OCI-LY3 (cell line): ENCODE results near the gene MTHFR.

ENCODE experiments used
- H2AFZ ChIP-seq: fragments of 200-600, 300-600 bp; shearing (Covaris generic); 2 replicates; pipeline ENCODE4 v1.6.0; 2014; ENCODE audit warnings: antibody characterized with exemption, low read depth, low read length
- H3K27ac ChIP-seq: fragments of 200-600, 300-600 bp; sonication (generic); 2 replicates; pipeline ENCODE4 v1.5.1; 2014; ENCODE audit warnings: mild to moderate bottlenecking, low read length, moderate library complexity, mixed read lengths
- H3K27me3 ChIP-seq: fragments of 200-600, 300-600 bp; sonication (generic); 2 replicates; pipeline ENCODE4 v1.6.1; 2014; ENCODE audit warnings: low read depth, low read length, mixed read lengths
- H3K36me3 ChIP-seq: fragments of 200-600, 300-600 bp; sonication (generic); replicated peaks from 2 replicates; pipeline ENCODE3; 2014; ENCODE audit warnings: low read depth, low read length, mixed read lengths
- H3K4me1 ChIP-seq: fragments of 300-600, 200-600 bp; sonication (generic); 2 replicates; pipeline ENCODE4 v1.6.1; 2014; ENCODE audit warnings: low read length, mixed read lengths
- H3K4me2 ChIP-seq: fragments of 200-600, 300-600 bp; sonication (generic); 2 replicates; pipeline ENCODE4 v1.6.1; 2014; ENCODE audit warnings: low read length, mixed read lengths
- H3K4me3 ChIP-seq: fragments of 300-600, 200-600 bp; sonication (generic); 2 replicates; pipeline ENCODE4 v1.5.1; 2014; ENCODE audit warnings: antibody characterized with exemption, mild to moderate bottlenecking, low read length, moderate library complexity
- H3K79me2 ChIP-seq: fragments of 300-600, 200-600 bp; shearing (Covaris generic); 2 replicates; pipeline ENCODE4 v1.6.1; 2014; ENCODE audit warnings: mild to moderate bottlenecking, low read length, mixed read lengths
- H3K9ac ChIP-seq: fragments of 300-600, 200-600 bp; shearing (Covaris generic); 2 replicates; pipeline ENCODE4 v1.6.0; 2014; ENCODE audit warnings: mild to moderate bottlenecking, low read length, moderate library complexity
- H3K9me3 ChIP-seq: fragments of 200-600, 300-600 bp; shearing (Covaris generic); 2 replicates; pipeline ENCODE4 v1.6.1; 2014; ENCODE audit warnings: low read length, mixed read lengths; ENCODE audit not compliant: insufficient read depth
- H4K20me1 ChIP-seq: fragments of 200-600, 300-600 bp; sonication (generic); 2 replicates; pipeline ENCODE4 v1.6.1; 2016; ENCODE audit warnings: low read length, mixed read lengths; ENCODE audit not compliant: insufficient read depth
- EZH2phosphoT487 ChIP-seq: fragments of 200-600 bp; shearing (Covaris generic); IDR thresholded peaks from 2 replicates; pipeline ENCODE4 v1.6.1; 2018; ENCODE audit warnings: antibody characterized with exemption, mixed run types, low read depth
- TF ChIP-seq, protein P1 (sequence below): fragments of 200-600, 300-600 bp; sonication (generic); IDR thresholded peaks from 2 replicates; pipeline ENCODE4 v1.5.1; 2014; ENCODE audit warnings: antibody characterized with exemption, low read length, low read depth

MTHFR gene

DNA sequence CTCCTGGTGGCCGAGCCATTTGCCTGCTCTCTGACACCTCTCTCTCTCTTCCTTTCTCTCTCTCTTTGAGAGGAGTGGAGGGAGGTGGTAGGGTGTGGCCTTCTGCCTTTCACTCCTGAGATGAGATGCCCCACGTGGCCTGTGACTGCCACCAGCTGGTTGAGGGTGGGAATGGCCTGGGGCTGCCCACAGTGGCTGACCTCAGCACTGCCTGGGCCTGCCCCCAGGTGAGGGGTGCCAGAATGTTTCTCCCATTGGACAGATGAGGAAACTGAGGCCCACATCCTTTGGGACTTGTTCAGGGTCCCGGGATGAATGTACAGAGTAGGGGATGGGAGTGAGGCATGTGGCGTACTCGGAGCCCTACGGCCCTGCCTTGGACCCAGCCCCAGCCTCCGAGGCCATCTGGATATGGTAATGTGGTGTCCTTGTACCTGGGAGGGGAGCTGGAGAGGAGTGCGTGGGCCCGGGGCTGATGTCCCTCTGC, 56.5 kb downstream of the MTHFR start:
- no peaks in the 10 kb centered on the region for H4K20me1 ChIP-seq
- no peak overlapping the region for H3K27ac ChIP-seq
- no peaks in the 10 kb centered on the region for H3K79me2 ChIP-seq
- no peak overlapping the region for H3K9ac ChIP-seq
- no peak overlapping the region for H2AFZ ChIP-seq
- no peaks in the 10 kb centered on the region for H3K4me1 ChIP-seq
- no peak overlapping the region for H3K4me2 ChIP-seq
- no peaks in the 10 kb centered on the region for H3K27me3 ChIP-seq
- H3K9me3 ChIP-seq = no peaks in the 10 kb centered on the region
- no peak for TF ChIP-seq EZH2phosphoT487
- TF ChIP-seq, protein P1, sequence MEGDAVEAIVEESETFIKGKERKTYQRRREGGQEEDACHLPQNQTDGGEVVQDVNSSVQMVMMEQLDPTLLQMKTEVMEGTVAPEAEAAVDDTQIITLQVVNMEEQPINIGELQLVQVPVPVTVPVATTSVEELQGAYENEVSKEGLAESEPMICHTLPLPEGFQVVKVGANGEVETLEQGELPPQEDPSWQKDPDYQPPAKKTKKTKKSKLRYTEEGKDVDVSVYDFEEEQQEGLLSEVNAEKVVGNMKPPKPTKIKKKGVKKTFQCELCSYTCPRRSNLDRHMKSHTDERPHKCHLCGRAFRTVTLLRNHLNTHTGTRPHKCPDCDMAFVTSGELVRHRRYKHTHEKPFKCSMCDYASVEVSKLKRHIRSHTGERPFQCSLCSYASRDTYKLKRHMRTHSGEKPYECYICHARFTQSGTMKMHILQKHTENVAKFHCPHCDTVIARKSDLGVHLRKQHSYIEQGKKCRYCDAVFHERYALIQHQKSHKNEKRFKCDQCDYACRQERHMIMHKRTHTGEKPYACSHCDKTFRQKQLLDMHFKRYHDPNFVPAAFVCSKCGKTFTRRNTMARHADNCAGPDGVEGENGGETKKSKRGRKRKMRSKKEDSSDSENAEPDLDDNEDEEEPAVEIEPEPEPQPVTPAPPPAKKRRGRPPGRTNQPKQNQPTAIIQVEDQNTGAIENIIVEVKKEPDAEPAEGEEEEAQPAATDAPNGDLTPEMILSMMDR = no peak
- H3K36me3 ChIP-seq = no peaks in the 10 kb centered on the region
- H3K4me3 ChIP-seq = no peak overlapping the region

DNA sequence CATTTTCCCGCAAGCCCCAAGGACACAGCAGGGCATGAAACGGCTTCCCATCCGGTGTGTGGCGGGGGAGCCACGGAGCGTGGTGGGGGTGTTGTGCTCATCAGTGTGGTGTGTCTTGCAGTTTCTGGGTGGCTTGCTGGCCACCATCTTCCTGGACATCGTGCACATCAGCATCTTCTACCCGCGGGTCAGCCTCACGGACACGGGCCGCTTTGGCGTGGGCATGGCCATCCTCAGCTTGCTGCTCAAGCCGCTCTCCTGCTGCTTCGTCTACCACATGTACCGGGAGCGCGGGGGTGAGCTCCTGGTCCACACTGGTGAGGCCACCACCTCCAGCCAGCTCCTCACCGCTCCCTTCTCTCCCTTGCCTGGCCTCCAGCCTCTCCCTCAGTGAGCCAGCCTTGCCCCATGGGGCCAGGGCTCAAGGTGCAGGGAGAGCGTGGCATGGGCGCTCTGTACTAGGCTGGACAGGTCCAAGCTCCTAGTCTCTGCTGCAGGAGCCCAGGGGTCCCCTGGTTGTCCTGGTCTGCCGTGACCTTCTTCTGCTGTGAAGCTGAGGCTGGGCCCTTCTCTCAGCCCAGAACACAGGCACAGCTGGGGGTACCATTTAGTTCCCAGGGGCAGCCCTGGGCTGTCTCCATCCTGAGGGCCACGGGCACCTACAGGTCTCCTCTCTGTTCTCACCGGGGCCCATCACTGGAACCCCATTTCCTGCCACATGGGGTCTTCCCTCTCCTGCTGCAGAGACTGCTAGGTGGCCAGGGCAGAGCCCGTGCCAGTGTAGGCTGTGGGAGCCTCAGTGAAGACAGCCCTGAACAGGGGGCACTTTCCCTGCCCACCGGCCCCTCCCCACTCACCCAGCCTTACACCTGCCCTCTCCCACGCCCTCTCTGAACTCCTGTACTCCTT, 57.2 kb downstream of the MTHFR start:
- H3K4me2 ChIP-seq = no peak overlapping the region

GRCh38 chr1:11746795-11747487, 58.8 kb downstream of the MTHFR start:
- Histone ChIP-seq H3K4me3 (no peak overlapping the region), H4K20me1 (no peaks in the 10 kb centered on the region), H3K9ac (no peak overlapping the region), H3K4me1 (no peaks in the 10 kb centered on the region), H3K27ac (no peak overlapping the region), H3K9me3 (no peaks in the 10 kb centered on the region), H3K79me2 (no peaks in the 10 kb centered on the region), H3K4me2 (no peak overlapping the region), H3K36me3 (no peaks in the 10 kb centered on the region), H2AFZ (no peak overlapping the region), H3K27me3 (no peaks in the 10 kb centered on the region)
- TF ChIP-seq, protein P1 = no peak
- no peak for TF ChIP-seq EZH2phosphoT487

More for the DNA sequence above, 57.2 kb downstream of the MTHFR start:
- no peak overlapping the region for H3K9ac ChIP-seq
- H3K79me2 ChIP-seq = no peaks in the 10 kb centered on the region
- no peak overlapping the region for H2AFZ ChIP-seq
- H3K27me3 ChIP-seq = no peaks in the 10 kb centered on the region
- no peak overlapping the region for H3K27ac ChIP-seq
- no peak for TF ChIP-seq EZH2phosphoT487
- TF ChIP-seq, protein P1 = no peak
- no peaks in the 10 kb centered on the region for H3K9me3 ChIP-seq
- H3K36me3 ChIP-seq = no peaks in the 10 kb centered on the region
- no peak overlapping the region for H3K4me3 ChIP-seq
- H3K4me1 ChIP-seq = no peaks in the 10 kb centered on the region
- H4K20me1 ChIP-seq = no peaks in the 10 kb centered on the region

- no peaks in the 10 kb centered on the region for H3K36me3 ChIP-seq
- H3K9ac ChIP-seq = no peak overlapping the region
- no peak overlapping the region for H3K27ac ChIP-seq
- TF ChIP-seq, protein P1 = no peak
- TF ChIP-seq EZH2phosphoT487 = no peak
- H4K20me1 ChIP-seq = no peaks in the 10 kb centered on the region
- H2AFZ ChIP-seq = no peak overlapping the region
- H3K9me3 ChIP-seq = no peaks in the 10 kb centered on the region
- H3K27me3 ChIP-seq = no peaks in the 10 kb centered on the region
- H3K4me3 ChIP-seq = no peak overlapping the region
- H3K4me2 ChIP-seq = no peak overlapping the region
- no peaks in the 10 kb centered on the region for H3K79me2 ChIP-seq
- no peaks in the 10 kb centered on the region for H3K4me1 ChIP-seq
Observed at GRCh38 chr1:11746092-11746491, 59.7 kb downstream of the MTHFR start.
